SJCRH30 (cell line): ENCODE measurements around the gene PIH1D1. TPM values are rescaled to one million over a fixed set of nuclear protein-coding genes. Genes with fewer than 3 reads are reported as not detected.

Source experiments
- DNase-seq, 2 experiments: peaks; one replicate each; pipeline ENCODE4 v3.0.0-alpha.2; 2015 to 2020
- H3K27ac ChIP-seq: fragments of 250-450 bp; sonication (Bioruptor Pico); 2 replicates; pipeline ENCODE4 v1.5.1; 2020; ENCODE audit warnings: mild to moderate bottlenecking, moderate library complexity
- H3K27me3 ChIP-seq: fragments of 250-450 bp; sonication (Bioruptor Pico); 2 replicates; pipeline ENCODE4 v1.5.1; 2020; ENCODE audit warnings: mild to moderate bottlenecking, moderate library complexity
- H3K36me3 ChIP-seq: fragments of 250-450 bp; sonication (Bioruptor Pico); 2 replicates; pipeline ENCODE4 v1.5.1; 2020; ENCODE audit warnings: mild to moderate bottlenecking, moderate library complexity
- H3K4me1 ChIP-seq: fragments of 250-450 bp; sonication (Bioruptor Pico); 2 replicates; pipeline ENCODE4 v1.5.1; 2020; ENCODE audit warnings: mild to moderate bottlenecking, moderate library complexity
- H3K4me3 ChIP-seq: fragments of 250-450 bp; sonication (Bioruptor Pico); 2 replicates; pipeline ENCODE4 v1.5.1; 2020; ENCODE audit warnings: mild to moderate bottlenecking, moderate library complexity
- H3K9me3 ChIP-seq: fragments of 250-450 bp; sonication (Bioruptor Pico); replicated peaks from 2 replicates; pipeline ENCODE4 v1.5.1; 2020; ENCODE audit warnings: mild to moderate bottlenecking, moderate library complexity
- total RNA-seq: library from RNA; depleted of rRNA; stranded (reverse); fragments of >200 nt; shearing (Covaris generic); gene quantifications from 2 replicates; pipeline ENCODE4 v1.2.3, GENCODE V29; 2014; rRNA removed

PIH1D1 gene
- 68.4 and 83.4 TPM in 2 replicates for total RNA-seq

- DNase-seq: peak; percentile 99 to 100
- Histone ChIP-seq H3K36me3 (peaks cover 6% of the 10 kb centered on the region; the same call in 1 of the 2 replicates), H3K9me3 (no peaks in the 10 kb centered on the region), H3K27ac (peak within 1 kb of the TSS; percentile 91), H3K4me3 (peak within 1 kb of the TSS; percentile 94), H3K4me1 (no peaks in the 10 kb centered on the region; the same call in 1 of the 2 replicates), H3K27me3 (no peaks in the 10 kb centered on the region)
Measured at GRCh38 chr19:49451430-49452181, at the start of gene PIH1D1. Gene PIH1D1, minus strand, starts transcription at chr19:49451814. Its CDS starts 240 bp downstream, at chr19:49451574.

GRCh38 chr19:49499030-49499670, 47.5 kb upstream of the PIH1D1 start:
- no peak for DNase-seq
- no peak overlapping the region for H3K4me3 ChIP-seq
- no peaks in the 10 kb centered on the region for H3K27me3 ChIP-seq
- peaks cover 22% of the 10 kb centered on the region for H3K36me3 ChIP-seq
- H3K9me3 ChIP-seq: no peaks in the 10 kb centered on the region
- H3K27ac ChIP-seq: no peak overlapping the region
- peaks cover 14% of the 10 kb centered on the region for H3K4me1 ChIP-seq

GRCh38 chr19:49498475-49498874, 46.9 kb upstream of the PIH1D1 start:
- Histone ChIP-seq H3K9me3 (no peaks in the 10 kb centered on the region), H3K27me3 (no peaks in the 10 kb centered on the region), H3K27ac (no peak overlapping the region), H3K36me3 (peaks cover 23% of the 10 kb centered on the region), H3K4me1 (peaks cover 9% of the 10 kb centered on the region), H3K4me3 (no peak overlapping the region)
- DNase-seq: no peak

GRCh38 chr19:49497789-49498103, 46.1 kb upstream of the PIH1D1 start:
- Histone ChIP-seq H3K9me3 (no peaks in the 10 kb centered on the region), H3K4me1 (peaks cover 7% of the 10 kb centered on the region; the same call in 1 of the 2 replicates)
- no peak for DNase-seq

GRCh38 chr19:49497047-49497788, 45.6 kb upstream of the PIH1D1 start:
- H3K4me3 ChIP-seq: peak overlapping the region; percentile 81
- H3K9me3 ChIP-seq: no peaks in the 10 kb centered on the region
- peaks cover 36% of the 10 kb centered on the region for H3K36me3 ChIP-seq
- H3K27ac ChIP-seq: peak overlapping the region; percentile 75; the same call in 1 of the 2 replicates
- peaks cover 7% of the 10 kb centered on the region; the same call in 1 of the 2 replicates for H3K4me1 ChIP-seq
- DNase-seq: peak in 1 of 2 experiments; percentile 54
- H3K27me3 ChIP-seq: no peaks in the 10 kb centered on the region

More at GRCh38 chr19:49497789-49498103, 46.1 kb upstream of the PIH1D1 start:
- Histone ChIP-seq H3K4me3 (peak overlapping the region; percentile 81), H3K36me3 (peaks cover 30% of the 10 kb centered on the region), H3K27ac (no peak overlapping the region), H3K27me3 (no peaks in the 10 kb centered on the region)

- no peaks in the 10 kb centered on the region for H3K27me3 ChIP-seq
- H3K27ac ChIP-seq: peak overlapping the region; percentile 75
- H3K4me1 ChIP-seq: peaks cover 7% of the 10 kb centered on the region; the same call in 1 of the 2 replicates
Measured at GRCh38 chr19:49496574-49497008, 45.0 kb upstream of the PIH1D1 start.

GRCh38 chr19:49492573-49493405, 41.2 kb upstream of the PIH1D1 start:
- peak in 1 of 2 experiments; percentile 57 for DNase-seq
- Histone ChIP-seq H3K4me1 (peaks cover 9% of the 10 kb centered on the region), H3K36me3 (peaks cover 64% of the 10 kb centered on the region), H3K27me3 (no peaks in the 10 kb centered on the region), H3K4me3 (no peak overlapping the region), H3K9me3 (no peaks in the 10 kb centered on the region), H3K27ac (peak overlapping the region; percentile 6; the same call in 1 of the 2 replicates)

More at GRCh38 chr19:49496574-49497008, 45.0 kb upstream of the PIH1D1 start:
- DNase-seq: no peak
- peaks cover 42% of the 10 kb centered on the region for H3K36me3 ChIP-seq
- peak overlapping the region; percentile 81 for H3K4me3 ChIP-seq
- H3K9me3 ChIP-seq: no peaks in the 10 kb centered on the region

GRCh38 chr19:49491804-49492572, 40.4 kb upstream of the PIH1D1 start:
- Histone ChIP-seq H3K36me3 (peaks cover 61% of the 10 kb centered on the region), H3K4me1 (peaks cover 8% of the 10 kb centered on the region; the same call in 1 of the 2 replicates), H3K27me3 (no peaks in the 10 kb centered on the region), H3K27ac (no peak overlapping the region), H3K4me3 (no peak overlapping the region), H3K9me3 (no peaks in the 10 kb centered on the region)
- peak in 1 of 2 experiments; percentile 19 for DNase-seq

GRCh38 chr19:49491030-49491803, 39.6 kb upstream of the PIH1D1 start:
- H3K4me1 ChIP-seq: peaks cover 8% of the 10 kb centered on the region; the same call in 1 of the 2 replicates
- peaks cover 61% of the 10 kb centered on the region for H3K36me3 ChIP-seq
- H3K9me3 ChIP-seq: no peaks in the 10 kb centered on the region
- H3K4me3 ChIP-seq: no peak overlapping the region
- no peak overlapping the region for H3K27ac ChIP-seq
- H3K27me3 ChIP-seq: no peaks in the 10 kb centered on the region
- DNase-seq: no peak

- no peak overlapping the region for H3K4me3 ChIP-seq
- no peak overlapping the region for H3K27ac ChIP-seq
- DNase-seq: no peak
- peaks cover 8% of the 10 kb centered on the region; the same call in 1 of the 2 replicates for H3K4me1 ChIP-seq
- peaks cover 61% of the 10 kb centered on the region for H3K36me3 ChIP-seq
- H3K27me3 ChIP-seq: no peaks in the 10 kb centered on the region
- H3K9me3 ChIP-seq: no peaks in the 10 kb centered on the region
Measured at GRCh38 chr19:49490287-49491029, 38.8 kb upstream of the PIH1D1 start.

- Histone ChIP-seq H3K9me3 (no peaks in the 10 kb centered on the region), H3K36me3 (peaks cover 61% of the 10 kb centered on the region), H3K27ac (peak overlapping the region; percentile 89), H3K4me3 (peak overlapping the region; percentile 92), H3K4me1 (peaks cover 8% of the 10 kb centered on the region; the same call in 1 of the 2 replicates), H3K27me3 (no peaks in the 10 kb centered on the region)
- no peak for DNase-seq
Measured at GRCh38 chr19:49489601-49490167, 38.1 kb upstream of the PIH1D1 start.
